Stimulated activated CD8-positive, alpha-beta memory T cell treated with anti-CD3 and anti-CD28 coated beads, Interleukin-15, amount 100 ng/mL, for 48 hours (primary cell): ENCODE data around the gene RRAS2.
"Not testable (repeated sequence)": the region's sequence is repeated elsewhere in the genome, so short reads cannot be mapped to it uniquely, and the experiment has no call there.

Source experiments
- DNase-seq, 2 donors: peaks; one replicate each; pipeline ENCODE4 v3.0.0-alpha.2; 2020; ENCODE audit warnings: low read depth in 2 of 2

The RRAS2 gene

DNA sequence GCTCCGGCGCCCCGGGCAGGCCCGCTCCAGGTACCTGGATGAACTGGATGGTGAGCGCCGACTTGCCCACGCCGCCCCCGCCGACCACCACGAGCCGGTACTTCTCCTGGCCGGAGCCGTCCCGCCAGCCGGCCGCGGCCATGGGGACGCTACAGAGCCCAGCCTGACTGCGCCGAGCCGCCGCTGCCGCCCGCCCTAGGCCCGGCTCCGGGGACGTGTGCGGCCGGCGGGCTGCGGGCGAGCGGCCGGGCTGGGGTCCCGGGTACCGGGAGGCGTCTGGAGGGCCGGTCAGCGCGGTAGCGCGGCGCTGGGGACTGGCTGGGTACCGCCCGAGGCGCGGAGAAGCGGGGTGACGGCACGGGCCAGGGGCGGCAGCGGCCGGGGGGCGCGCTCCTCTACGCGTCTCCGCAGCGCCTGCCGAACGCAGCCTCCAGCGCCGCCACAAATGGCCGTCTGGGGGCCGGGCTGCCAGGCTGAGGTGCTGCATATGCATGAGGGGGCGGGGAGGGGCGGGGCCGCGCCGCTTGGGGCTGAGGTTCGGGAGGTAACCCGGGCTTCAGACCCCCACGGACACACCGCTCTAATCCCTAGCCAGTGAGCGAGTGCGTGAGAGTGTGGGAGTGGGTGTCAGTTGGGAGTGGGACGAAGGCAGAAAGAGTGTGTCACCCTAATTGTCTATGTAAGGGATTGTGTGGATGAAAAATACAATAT lies at the start of gene RRAS2:
Gene RRAS2, minus strand, starts transcription at position 455 of the 711 bp plus-strand sequence. Its CDS starts 313 bp downstream, at position 142.
- DNase-seq: peak; percentile 73 to 75

DNA sequence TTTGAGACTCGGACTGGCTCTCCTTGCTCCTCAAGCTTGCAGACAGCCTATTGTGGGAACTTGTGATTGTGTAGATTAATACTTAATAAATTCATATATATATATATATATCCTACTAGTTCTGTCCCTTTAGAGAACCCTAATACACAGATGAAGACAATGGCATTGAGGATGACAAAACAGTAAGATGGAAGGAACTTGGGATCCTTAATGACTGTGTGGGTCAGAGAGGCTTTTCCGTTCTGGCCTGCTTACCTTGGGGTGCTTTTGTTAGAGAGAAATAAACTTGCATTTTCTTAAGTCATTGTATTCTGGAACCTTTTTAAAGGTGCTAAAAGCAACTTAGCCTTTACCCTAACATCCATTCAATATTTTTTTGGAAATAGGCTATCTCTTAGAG lies 49.6 kb upstream of the RRAS2 start:
- no peak for DNase-seq

GRCh38 chr11:14406116-14406515 lies 47.1 kb upstream of the RRAS2 start:
- not testable (repeated sequence) for DNase-seq

DNA sequence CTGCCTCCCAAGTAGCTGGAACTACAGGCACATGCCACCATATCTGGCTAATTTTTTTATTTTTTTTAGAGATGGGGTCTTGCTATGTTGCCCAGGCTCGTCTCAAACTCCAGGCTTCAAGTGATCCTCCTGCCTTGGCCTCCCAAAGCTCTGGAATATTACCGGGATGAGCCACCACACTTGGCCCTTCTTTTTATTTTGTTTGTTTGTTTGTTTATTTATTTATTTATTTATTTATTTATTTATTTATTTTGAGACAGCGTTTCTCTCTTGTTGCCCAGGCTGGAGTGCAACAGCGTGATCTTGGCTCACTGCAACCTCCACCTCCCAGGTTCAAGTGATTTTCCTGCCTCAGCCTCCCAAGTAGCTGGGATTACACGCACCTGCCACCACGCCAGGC lies 44.5 kb upstream of the RRAS2 start:
- not testable (repeated sequence) for DNase-seq

DNA sequence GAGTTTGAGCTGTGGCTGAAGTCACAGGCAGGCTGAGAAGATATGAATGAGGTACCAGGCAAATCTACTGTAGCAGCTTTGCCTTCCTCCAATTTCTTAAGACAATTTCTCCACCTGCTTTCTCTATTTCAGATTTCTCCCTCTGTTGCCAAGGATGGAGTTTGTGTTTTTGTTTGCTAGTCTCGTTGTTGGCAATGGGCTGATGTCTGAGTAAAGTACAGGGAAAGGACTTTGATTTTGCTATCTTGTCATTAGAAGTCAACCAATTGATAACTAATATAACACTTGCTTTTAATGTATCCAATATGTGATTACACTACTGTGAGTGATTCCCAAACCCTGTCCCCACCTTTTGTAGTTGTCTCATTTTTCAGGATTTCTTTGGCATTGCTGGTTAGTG lies 40.1 kb upstream of the RRAS2 start:
- no peak for DNase-seq

- DNase-seq: no peak
Measured at GRCh38 chr11:14396273-14396672, 37.3 kb upstream of the RRAS2 start.

DNA sequence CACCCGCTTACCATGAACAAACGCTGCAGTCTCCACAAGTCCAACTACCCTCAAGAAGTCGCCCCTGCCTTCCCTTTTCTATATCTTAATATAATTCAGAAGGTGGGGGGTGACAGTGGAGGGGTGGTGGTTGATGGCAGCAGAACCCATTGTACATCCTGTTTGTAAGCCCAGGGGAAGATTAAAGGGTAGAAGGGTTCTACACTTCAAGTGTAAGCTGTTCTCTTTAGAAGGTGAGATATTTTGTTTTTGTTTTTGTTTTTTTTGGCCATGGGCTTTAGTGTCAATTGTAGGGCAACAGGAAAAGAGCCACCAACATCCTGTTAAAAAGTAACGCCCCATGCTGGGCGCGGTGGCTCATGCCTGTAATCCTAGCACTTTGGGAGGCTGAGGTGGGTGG lies 34.9 kb upstream of the RRAS2 start:
- DNase-seq: no peak

GRCh38 chr11:14393129-14393528 lies 34.1 kb upstream of the RRAS2 start:
- DNase-seq: no peak

DNA sequence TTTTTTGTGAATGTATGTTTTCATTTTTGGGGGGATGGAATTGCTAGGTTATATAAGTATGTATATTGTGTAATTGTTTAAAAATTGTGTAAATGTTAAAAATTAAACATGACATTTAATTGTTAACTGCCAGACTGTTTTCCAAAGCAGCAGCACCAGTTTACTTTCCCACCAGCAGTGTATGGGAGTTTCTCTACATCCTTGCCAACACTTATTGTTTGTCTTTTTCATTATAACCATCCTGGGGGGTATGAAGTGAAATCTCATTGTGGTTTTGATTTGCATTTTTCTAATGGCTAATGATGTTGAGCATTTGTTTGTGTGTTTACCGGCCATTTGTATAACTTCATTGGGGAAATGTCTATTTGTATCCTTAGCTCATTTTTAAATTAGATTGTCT lies 31.7 kb upstream of the RRAS2 start:
- no peak for DNase-seq

GRCh38 chr11:14388352-14388751 lies 29.4 kb upstream of the RRAS2 start:
- no peak for DNase-seq

DNA sequence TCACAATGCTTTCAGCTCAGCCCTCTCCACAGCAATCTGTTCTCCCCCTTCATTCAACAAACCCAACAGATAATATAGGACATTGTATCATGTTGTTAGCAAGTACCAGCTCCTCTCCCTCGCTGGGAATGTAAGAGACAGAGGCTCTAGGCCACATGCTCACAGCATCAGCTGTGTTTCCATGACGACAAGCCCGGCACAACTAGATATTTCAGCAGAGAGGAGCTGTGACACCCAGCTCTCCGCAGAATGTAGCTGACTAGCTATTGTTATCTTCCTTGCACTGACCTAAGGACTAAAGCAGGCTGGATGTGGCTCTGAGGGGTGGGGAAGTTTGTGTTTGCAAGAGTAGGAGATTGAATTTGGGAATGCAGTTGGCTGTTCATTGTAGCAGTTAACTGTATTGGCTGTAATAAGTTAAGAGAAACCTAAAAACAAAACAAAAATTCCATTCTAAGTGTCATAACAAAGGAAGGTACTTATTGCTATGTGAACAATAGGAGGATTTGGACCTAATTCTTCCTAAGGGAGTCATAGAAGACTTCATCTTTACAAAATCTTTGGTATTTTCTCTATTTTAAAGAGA lies 28.0 kb upstream of the RRAS2 start:
- DNase-seq: no peak

DNA sequence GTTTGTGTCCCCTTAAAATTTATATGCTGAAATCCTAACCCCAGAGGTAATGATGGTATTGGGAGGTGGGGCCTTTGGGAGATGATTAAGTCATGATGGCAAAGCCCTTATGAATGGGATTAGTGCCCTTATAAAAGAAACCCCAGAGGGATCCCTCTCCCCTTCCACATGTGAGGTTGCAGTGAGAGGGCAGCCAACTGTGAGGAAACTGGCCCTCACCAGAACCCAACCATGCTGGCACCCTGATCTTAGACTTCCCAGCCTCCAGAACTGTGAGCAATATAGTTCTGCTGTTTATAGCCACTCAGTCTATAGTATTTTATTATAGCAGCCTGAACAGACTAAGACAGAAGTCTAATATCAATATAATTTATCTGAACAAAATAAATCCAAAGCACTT lies 27.1 kb upstream of the RRAS2 start:
- no peak for DNase-seq

- no peak for DNase-seq
Measured at GRCh38 chr11:14384338-14384737, 25.4 kb upstream of the RRAS2 start.

- no peak for DNase-seq
Measured at GRCh38 chr11:14381968-14382367, 23.0 kb upstream of the RRAS2 start.

DNA sequence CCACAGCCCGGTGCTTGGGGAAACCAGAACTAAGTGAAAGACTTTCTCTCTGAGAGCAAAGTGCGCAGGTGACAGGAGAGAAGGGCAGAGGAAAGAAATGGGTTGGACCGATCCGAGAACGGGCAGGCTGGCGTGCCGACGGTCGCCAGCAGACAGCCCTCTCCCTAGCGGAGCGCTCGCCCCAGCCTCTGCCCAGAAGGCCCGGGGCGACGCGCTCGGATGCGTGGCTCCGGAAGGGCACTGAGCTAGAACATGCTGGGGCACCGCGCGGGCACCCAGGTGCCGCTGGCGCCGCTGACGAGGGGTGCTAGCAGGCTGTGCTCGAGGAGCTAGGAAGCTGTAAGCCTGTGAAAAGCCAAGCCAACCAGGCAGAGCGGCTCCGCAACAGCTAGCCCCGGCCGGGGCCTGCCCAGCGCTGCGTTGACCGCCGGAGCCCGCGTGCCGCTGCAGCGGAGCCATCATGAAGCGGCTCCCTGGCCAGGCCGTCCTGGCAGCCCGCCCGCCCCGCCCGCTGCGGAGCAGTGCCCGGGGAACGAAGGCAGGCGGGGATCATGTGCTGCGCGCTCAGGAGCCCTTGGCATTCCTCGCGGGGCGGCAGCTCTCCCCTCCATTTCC lies 22.1 kb upstream of the RRAS2 start:
- DNase-seq: no peak

DNA sequence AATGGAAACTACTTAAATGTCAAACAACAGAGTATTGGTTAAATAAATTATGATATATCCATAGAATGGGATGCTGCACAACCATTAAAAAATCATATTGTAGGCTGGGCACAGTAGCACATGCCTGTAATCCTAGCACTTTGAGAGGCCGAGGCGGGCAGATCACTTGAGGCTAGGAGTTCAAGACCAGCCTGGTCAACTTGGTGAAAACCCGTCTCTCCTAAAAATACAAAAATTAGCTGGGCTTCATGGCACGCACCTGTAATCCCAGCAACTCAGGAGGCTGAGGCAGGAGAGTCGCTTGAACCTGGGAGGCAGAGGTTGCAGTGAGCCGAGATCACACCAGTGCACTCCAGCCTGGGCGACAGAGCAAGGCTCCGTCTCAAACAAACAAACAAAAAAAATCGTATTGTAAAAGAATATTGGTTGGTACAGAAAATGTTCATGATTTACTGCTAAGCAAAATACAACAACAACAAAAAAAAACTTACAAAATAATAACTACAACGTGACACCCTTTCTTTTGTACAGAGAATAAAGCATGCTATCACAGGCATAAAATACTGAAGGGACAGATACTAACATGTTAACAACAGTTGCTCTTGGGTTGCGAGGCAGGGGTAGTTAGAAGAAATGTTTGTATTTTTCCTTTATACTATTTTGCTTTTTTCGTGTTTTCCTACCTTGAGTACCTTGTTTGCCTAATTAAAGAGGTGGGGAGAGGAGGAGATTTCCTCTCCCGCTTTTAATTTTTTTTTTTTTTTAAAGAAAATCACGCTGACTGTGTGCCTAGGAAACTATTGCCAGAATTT lies 21.3 kb upstream of the RRAS2 start:
- no peak for DNase-seq

DNA sequence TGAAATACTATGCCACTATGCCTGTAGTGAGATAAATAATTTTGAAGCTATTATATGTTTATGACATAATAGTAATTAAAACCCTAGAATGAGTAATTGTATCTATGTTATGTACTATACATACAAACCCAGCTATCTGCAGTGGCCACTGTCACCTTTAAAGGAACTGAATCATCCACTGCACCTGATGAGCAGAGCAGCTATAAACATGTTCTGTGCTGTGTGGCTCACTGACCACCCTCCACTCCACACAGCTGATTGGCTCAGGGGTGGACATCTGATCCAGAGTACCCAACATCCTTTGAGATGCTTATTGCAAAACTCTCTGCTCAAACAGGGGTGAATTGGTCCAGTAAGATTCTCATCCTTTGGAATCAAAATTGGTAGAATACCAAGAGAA lies 19.2 kb upstream of the RRAS2 start:
- DNase-seq: no peak

DNA sequence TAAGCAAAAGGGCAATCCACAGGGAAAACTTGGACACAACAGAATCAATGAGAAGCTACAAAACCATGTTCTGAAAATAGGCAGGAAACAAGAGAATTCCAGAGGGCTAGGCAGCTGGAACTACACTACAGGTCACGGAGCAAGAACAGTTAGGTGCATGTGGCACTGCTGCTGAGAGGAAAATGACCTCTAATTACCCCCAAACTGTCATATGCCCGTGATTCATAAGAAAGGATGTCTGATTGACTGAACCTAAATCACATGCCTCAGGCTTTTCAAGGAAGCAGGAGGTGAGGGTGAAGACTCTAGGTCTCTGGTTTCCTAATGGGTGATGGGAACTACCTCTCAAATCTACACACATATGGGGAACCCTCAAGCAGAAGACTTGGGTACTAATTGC lies 17.9 kb upstream of the RRAS2 start:
- DNase-seq: no peak

- DNase-seq: no peak
Measured at GRCh38 chr11:14374922-14375830, 16.2 kb upstream of the RRAS2 start.

DNA sequence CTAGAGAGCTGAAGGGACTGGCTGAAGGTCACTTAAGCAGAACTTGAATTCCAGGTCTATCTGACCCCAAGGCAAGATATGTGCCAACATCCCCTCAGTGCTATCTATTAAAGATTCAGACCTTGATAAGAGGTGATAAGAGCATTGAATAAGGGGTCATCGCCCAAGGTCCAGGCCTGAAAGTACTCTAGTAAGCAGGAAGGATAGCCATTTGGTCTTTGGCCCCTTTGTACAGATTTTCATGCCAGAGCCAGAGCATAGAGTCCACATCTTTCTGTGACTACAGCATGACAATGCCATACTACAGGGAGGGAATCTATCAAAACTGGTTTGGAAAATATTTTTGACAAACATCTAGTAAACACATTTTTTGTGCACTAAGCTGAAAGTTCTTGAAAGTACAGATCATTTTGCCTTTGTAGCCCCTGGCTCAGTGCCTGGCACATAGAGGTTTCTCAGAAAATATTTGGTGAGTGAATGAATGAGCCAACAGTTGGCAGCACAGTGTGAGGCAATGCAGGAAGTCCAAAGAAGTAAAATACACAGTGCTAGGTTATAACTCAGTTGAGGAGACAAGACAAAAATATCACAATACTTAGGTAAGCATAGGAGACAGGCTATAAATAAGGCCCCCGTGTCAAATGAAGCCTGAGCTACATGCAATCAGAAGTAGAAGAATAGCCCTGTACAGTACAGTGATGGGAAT lies 15.1 kb upstream of the RRAS2 start:
- no peak for DNase-seq

DNA sequence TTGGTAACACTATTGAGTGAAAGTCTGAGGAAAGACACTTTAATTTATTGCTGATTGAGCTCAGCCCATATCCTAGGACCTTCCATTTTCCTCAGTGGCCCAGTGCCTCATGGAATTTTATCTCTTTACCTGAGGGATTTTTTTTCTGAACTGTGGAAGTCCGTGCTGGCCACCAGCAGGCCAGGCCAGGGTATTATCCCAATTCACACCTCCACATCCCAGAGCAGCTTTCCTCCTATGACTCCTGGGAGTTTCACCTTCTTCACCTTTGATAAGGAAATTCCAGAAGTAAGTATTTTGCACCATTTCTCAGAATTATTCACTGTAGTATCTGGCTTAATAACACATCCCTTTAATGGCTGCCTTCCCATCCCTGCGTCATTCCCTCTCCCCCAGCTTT lies 13.0 kb upstream of the RRAS2 start:
- no peak for DNase-seq
